Cardiac fibroblast (primary cell): ENCODE data around the gene TMEM151A.

ENCODE experiments used
- DNase-seq, 2 donors: peaks; one replicate each; pipeline versions ENCODE4 v3.0.0 to v3.0.0-alpha.2; 2010; ENCODE audit warnings: low read depth in 2 of 2
- H3K4me3 ChIP-seq, 2 donors: replicated peaks in 1 of 2; 1 replicate in 1 of 2; 2 replicates in 1 of 2; pipeline ENCODE4 v1.5.1; 2011; ENCODE audit warnings: low read depth in 2 of 2, low read length in 2 of 2, mild to moderate bottlenecking in 2 of 2, moderate library complexity in 1 of 2
- CTCF ChIP-seq: IDR thresholded peaks from one replicate; pipeline ENCODE4 v1.5.1; 2011; ENCODE audit warnings: low read depth, mild to moderate bottlenecking, low read length, inconsistent platforms

The TMEM151A gene

GRCh38 chr11:66262696-66263095 is 29.0 kb upstream of the TMEM151A start:
- no peak for TF ChIP-seq CTCF
- DNase-seq = no peak
- H3K4me3 ChIP-seq = no peak overlapping the region

- TF ChIP-seq CTCF = no peak
- no peak for DNase-seq
- no peak overlapping the region for H3K4me3 ChIP-seq
These were observed 28.5 kb upstream of the TMEM151A start for GRCh38 chr11:66263231-66263630.

GRCh38 chr11:66263785-66264184 is 27.9 kb upstream of the TMEM151A start:
- H3K4me3 ChIP-seq = no peak overlapping the region
- no peak for DNase-seq
- TF ChIP-seq CTCF = no peak

GRCh38 chr11:66264383-66264782 is 27.3 kb upstream of the TMEM151A start:
- H3K4me3 ChIP-seq = no peak overlapping the region
- no peak for TF ChIP-seq CTCF
- no peak for DNase-seq

- no peak for DNase-seq
- peak; percentile 46 for TF ChIP-seq CTCF
- H3K4me3 ChIP-seq = no peak overlapping the region
These were observed 26.8 kb upstream of the TMEM151A start for GRCh38 chr11:66264914-66265313.

GRCh38 chr11:66265531-66266377 is 25.9 kb upstream of the TMEM151A start:
- H3K4me3 ChIP-seq = no peak overlapping the region
- no peak for TF ChIP-seq CTCF
- DNase-seq = no peak
